Measurements from ENCODE around the gene RBMS1. TPM values are rescaled to one million over a fixed set of nuclear protein-coding genes. Genes with fewer than 3 reads are reported as not detected.

Gene RBMS1
- total and polyA plus RNA-seq, 2 of the 13 experiments (the other 11 are each of a cell fraction or from before 2014, with no cell fraction given): 55.5 to 110 TPM

GRCh38 chr2:160492401-160493226, 993 bp downstream of the RBMS1 start (continued):
- TF ChIP-seq MAF1 (CRISPR knock-in tag; IDR thresholded peaks at IDR 0.05; ENCODE audit: borderline replicate concordance): peak; percentile 85
- peak; percentile 61; the same call in 1 of the 2 replicates for TF ChIP-seq ZSCAN29 (CRISPR knock-in tag; conservative IDR thresholded peaks at IDR 0.05)
- TF ChIP-seq TOPORS (CRISPR knock-in tag; IDR thresholded peaks at IDR 0.05): peak; percentile 92
- TF ChIP-seq ZNF670 (CRISPR knock-in tag; IDR thresholded peaks at IDR 0.05; ENCODE audit: borderline replicate concordance): no peak
- TF ChIP-seq HOXA3 (CRISPR knock-in tag; IDR thresholded peaks at IDR 0.05): peak; percentile 81
- peak; percentile 95 for TF ChIP-seq ZNF629 (CRISPR knock-in tag; conservative IDR thresholded peaks at IDR 0.05)
- TF ChIP-seq RFX5 (IDR thresholded peaks at IDR 0.05; ENCODE audit: low read depth, low read length): no peak; the same call in 1 of the 2 replicates
- TF ChIP-seq NFKB2 (CRISPR knock-in tag; IDR thresholded peaks at IDR 0.05; ENCODE audit: borderline replicate concordance): peak; percentile 95
- TF ChIP-seq E2F5 (CRISPR knock-in tag; conservative IDR thresholded peaks at IDR 0.05): peak; percentile 54; the same call in 1 of the 2 replicates
- TF ChIP-seq ZNF605 (CRISPR knock-in tag; IDR thresholded peaks at IDR 0.05): no peak
- TF ChIP-seq ZNF598 (CRISPR knock-in tag; IDR thresholded peaks at IDR 0.05; ENCODE audit: borderline replicate concordance): no peak; the same call in 1 of the 2 replicates
- no peak for TF ChIP-seq RBAK (CRISPR knock-in tag; IDR thresholded peaks at IDR 0.05)
- no peak for TF ChIP-seq U2AF1 (optimal IDR thresholded peaks at IDR 0.05; ENCODE audit: low read depth, low read length)
- peak in 1 of 2 experiments; percentile 69; a peak in 2 of 4 replicates for TF ChIP-seq NR2F1 (CRISPR knock-in tag; IDR thresholded peaks at IDR 0.05)
- TF ChIP-seq ZNF225 (CRISPR knock-in tag; IDR thresholded peaks at IDR 0.05): no peak; the same call in 1 of the 2 replicates
- peak; percentile 99 for TF ChIP-seq PPARG (CRISPR knock-in tag; conservative IDR thresholded peaks at IDR 0.05)
- TF ChIP-seq MLLT10 (CRISPR knock-in tag; IDR thresholded peaks at IDR 0.05): no peak
- peak; percentile 64 for TF ChIP-seq NR2F2 (IDR thresholded peaks at IDR 0.05; ENCODE audit: borderline replicate concordance, low read depth)
- TF ChIP-seq JUNB (CRISPR knock-in tag; IDR thresholded peaks at IDR 0.05; ENCODE audit: borderline replicate concordance): no peak
- 0 out of 2 replicates have a peak, but pooled peaks have one; percentile 65 for TF ChIP-seq ZNF768 (CRISPR knock-in tag; IDR thresholded peaks at IDR 0.05)
- TF ChIP-seq ZBTB8A (CRISPR knock-in tag; IDR thresholded peaks at IDR 0.05; ENCODE audit: borderline replicate concordance, low read depth): no peak; the same call in 1 of the 2 replicates
- peak; percentile 73 for TF ChIP-seq POLR2AphosphoS5 (IDR thresholded peaks at IDR 0.05; ENCODE audit: low read depth, low read length)
- peak; percentile 68 to 85; a peak in 3 of 4 replicates for TF ChIP-seq EP300 (IDR thresholded peaks at IDR 0.05; ENCODE audit: low read depth in 2 of 2, low read length in 2 of 2)
- peak; percentile 78; the same call in 1 of the 2 replicates for TF ChIP-seq EP300 (CRISPR knock-in tag; IDR thresholded peaks at IDR 0.05; ENCODE audit: borderline replicate concordance)
- TF ChIP-seq HIVEP1 (CRISPR knock-in tag; IDR thresholded peaks at IDR 0.05): peak; percentile 92
- no peak; the same call in 1 of the 2 replicates for TF ChIP-seq PHF20 (CRISPR knock-in tag; IDR thresholded peaks at IDR 0.05)
- TF ChIP-seq ELK4 (CRISPR knock-in tag; IDR thresholded peaks at IDR 0.05; ENCODE audit: borderline replicate concordance): no peak
- TF ChIP-seq HDAC1 (CRISPR knock-in tag; IDR thresholded peaks at IDR 0.05): peak; percentile 86
- TF ChIP-seq NKX3-1 (CRISPR knock-in tag; IDR thresholded peaks at IDR 0.05): peak; percentile 76
- TF ChIP-seq MEIS1 (CRISPR knock-in tag; IDR thresholded peaks at IDR 0.05; ENCODE audit: borderline replicate concordance): peak; percentile 84; the same call in 1 of the 2 replicates
- TF ChIP-seq BRCA1 (CRISPR knock-in tag; IDR thresholded peaks at IDR 0.05): no peak

All from HepG2 (cell line).